Retinal pigment epithelial cell (primary cell): ENCODE results near the gene B4GALNT2.
"Not testable (repeated sequence)": the region's sequence is repeated elsewhere in the genome, so short reads cannot be mapped to it uniquely, and the experiment has no call there.

Experiments used
- DNase-seq: peaks from one replicate; pipeline ENCODE4 v3.0.0-alpha.2; 2010; ENCODE audit warnings: low read depth
- H3K4me3 ChIP-seq: 2 replicates; pipeline ENCODE4 v1.5.1; 2011; ENCODE audit warnings: mild to moderate bottlenecking, low read length, control low read depth, moderate library complexity
- CTCF ChIP-seq: conservative IDR thresholded peaks from 2 replicates; pipeline ENCODE4 v1.5.1; 2011; ENCODE audit warnings: low read depth, low read length, control low read depth, inconsistent platforms

The B4GALNT2 gene

GRCh38 chr17:49136335-49136734 is 3.8 kb downstream of the B4GALNT2 start:
- no peak for DNase-seq
- H3K4me3 ChIP-seq, result no peak overlapping the region
- TF ChIP-seq CTCF, result no peak

DNA sequence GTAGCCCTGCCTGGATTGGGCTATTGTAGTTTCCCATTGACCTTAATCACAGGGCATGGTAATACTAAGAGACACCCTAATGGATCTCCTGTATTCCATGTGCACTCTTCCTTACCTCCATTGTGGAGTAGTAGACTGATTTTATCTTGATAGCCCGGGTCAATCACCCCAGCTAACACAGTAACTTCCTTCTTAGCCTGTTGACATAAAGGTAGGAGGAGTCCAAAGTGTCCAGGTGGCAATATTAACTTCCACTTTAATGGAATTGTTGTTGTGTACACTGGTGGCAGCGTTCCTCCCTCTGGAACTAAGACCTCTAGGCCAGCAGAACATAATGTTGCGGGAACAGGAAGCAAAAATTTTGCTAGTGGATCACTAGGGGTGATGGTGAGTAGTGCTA is 13.1 kb downstream of the B4GALNT2 start:
- DNase-seq, H3K4me3 ChIP-seq: not testable (repeated sequence)

GRCh38 chr17:49146620-49147306 is 14.2 kb downstream of the B4GALNT2 start:
- peak; percentile 76 for DNase-seq
- H3K4me3 ChIP-seq, result no peak overlapping the region
- no peak for TF ChIP-seq CTCF

- TF ChIP-seq CTCF, result no peak
- H3K4me3 ChIP-seq, result no peak overlapping the region
- no peak for DNase-seq
Measured at GRCh38 chr17:49148171-49148570, 15.6 kb downstream of the B4GALNT2 start.

DNA sequence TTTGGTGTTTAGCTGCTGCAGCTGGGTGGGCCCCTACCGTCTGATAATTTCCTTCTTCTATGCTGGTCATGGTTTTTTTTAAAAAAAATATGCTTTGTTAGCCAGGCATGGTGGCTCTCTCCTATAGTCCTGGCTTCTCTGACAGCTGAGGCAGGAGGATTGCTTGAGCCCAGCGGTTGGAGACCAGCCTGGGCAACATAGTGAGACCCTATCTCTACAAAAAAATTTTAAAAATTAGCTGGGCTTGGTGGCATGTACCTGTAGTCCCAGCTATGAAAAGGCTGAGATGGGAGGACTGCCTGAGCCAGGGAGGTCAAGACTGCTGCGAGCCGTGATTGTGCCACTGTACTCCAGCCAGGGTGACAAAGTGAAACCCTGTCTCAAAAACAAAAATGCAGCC is 19.4 kb downstream of the B4GALNT2 start:
- no peak overlapping the region for H3K4me3 ChIP-seq
- no peak for DNase-seq
- no peak for TF ChIP-seq CTCF

DNA sequence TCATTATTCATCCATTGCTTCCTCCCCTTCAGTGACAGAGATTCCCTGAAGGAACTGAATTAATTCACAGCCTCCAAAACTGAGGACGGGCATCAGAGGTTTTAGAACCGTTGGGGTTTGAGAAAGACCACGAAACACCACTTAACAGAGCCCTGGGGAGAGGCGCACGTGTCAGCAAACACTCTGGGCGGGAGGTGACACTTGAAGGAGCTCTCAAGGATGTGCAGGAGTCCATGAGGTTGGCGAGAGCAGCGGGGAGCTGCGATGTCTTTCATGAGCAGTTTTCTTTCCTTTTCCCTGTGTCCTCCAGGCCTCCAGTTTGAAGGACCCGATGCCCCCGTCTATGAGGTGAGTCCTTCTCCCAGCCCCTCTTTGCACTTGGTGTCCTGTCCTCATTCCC is 23.7 kb downstream of the B4GALNT2 start:
- no peak for DNase-seq
- no peak for TF ChIP-seq CTCF
- H3K4me3 ChIP-seq, result no peak overlapping the region

DNA sequence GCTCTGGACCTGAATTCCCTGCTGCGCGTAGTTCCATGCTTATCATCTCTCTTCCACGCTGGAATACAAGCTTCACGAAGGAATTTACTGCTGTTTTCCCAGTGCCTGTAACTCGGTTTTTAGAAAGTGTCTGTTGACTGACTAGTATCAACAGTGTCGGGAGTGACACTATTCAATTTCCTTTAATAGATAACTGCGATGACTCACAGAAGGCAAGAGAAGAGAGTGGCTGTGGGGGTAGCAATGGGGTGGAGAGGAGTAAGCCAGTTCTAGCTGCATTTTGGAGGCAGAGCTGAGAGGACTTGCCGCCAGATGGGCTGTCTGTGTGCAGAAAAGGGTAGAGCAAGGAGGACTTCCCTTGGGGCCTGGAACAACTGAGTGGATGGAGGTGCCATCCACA is 25.2 kb downstream of the B4GALNT2 start:
- no peak for DNase-seq
- TF ChIP-seq CTCF, result no peak
- H3K4me3 ChIP-seq, result no peak overlapping the region
